ENCODE measurements around the gene ADD1. TPM values are rescaled to one million over a fixed set of nuclear protein-coding genes. Genes with fewer than 3 reads are reported as not detected.

ADD1 gene
- total and polyA plus RNA-seq, 2 donors (not counting 1 experiment from before 2014, with no cell fraction given): 302 to 383 TPM

GRCh38 chr4:2842687-2843262 lies 869 bp upstream of the ADD1 start:
- Histone ChIP-seq H3K27me3 (replicated peaks in 1 of 4; ENCODE audit: control extremely low read depth in 1 of 4, control insufficient read depth in 3 of 4, insufficient read depth in 4 of 4, low read length in 3 of 4) (no peaks in the 10 kb centered on the region), H3K4me2 (replicated peaks; ENCODE audit: low read depth, low read length, poor library complexity, severe bottlenecking) (peak overlapping the region; percentile 90), H3K9me3 (ENCODE audit: control extremely low read depth in 1 of 3, control insufficient read depth in 2 of 3, insufficient read depth in 1 of 3, low read length in 2 of 3) (peaks cover 0 to 4% (median 0%) of the 10 kb centered on the region in 3 donors), H3K9ac (ENCODE audit: low read length) (peak overlapping the region; percentile 82), H3K79me2 (ENCODE audit: control insufficient read depth, insufficient read depth, low read length) (peaks cover 84% of the 10 kb centered on the region), H4K20me1 (ENCODE audit: control insufficient read depth, insufficient read depth, low read length, poor library complexity, severe bottlenecking) (peaks cover 10% of the 10 kb centered on the region), H3K27ac (ENCODE audit: low read length in 2 of 2) (peak overlapping the region; percentile 63 to 79), H3K36me3 (replicated peaks in 1 of 2; ENCODE audit: control extremely low read depth in 1 of 2, control insufficient read depth in 1 of 2, extremely low read depth in 1 of 2, insufficient read depth in 2 of 2, low read length in 1 of 2) (no peaks in the 10 kb centered on the region), H3K4me3 (ENCODE audit: control extremely low read depth in 1 of 5, extremely low read depth in 1 of 5, insufficient read depth in 1 of 5, low read depth in 2 of 5, low read length in 4 of 5) (peak overlapping the region; percentile 23 to 92 (median 82)), H2AFZ (ENCODE audit: insufficient read depth, low read depth, low read length, poor library complexity, severe bottlenecking) (peak overlapping the region; percentile 80), H3K4me1 (ENCODE audit: control insufficient read depth in 2 of 2, insufficient read depth in 2 of 2, low read length in 2 of 2) (peaks cover 48 to 56% of the 10 kb centered on the region in 2 donors)
- ChIA-PET POLR2A (interaction anchor here (0.5 to 1.2 kb wide), 3 partner anchors 7 to 121 kb away, joined by 3 to 4 read pairs (median 3); no protein-coding TSS in a partner anchor), CTCF (interaction anchor here (0.9 kb wide), 1 partner anchor 308 kb away, joined by 3 read pairs; no protein-coding TSS in a partner anchor)
- DNase-seq (no peak), ATAC-seq (ENCODE audit: low read depth) (no peak)
- Mint-ChIP-seq H3K9me3 (ENCODE audit: insufficient read depth) (no peaks in the 10 kb centered on the region), H3K27me3 (no peaks in the 10 kb centered on the region), H3K4me3 (peak overlapping the region; percentile 92), H3K27ac (peak overlapping the region; percentile 97), H3K4me1 (peaks cover 62% of the 10 kb centered on the region)
- intact Hi-C loops (cut with micrococcal nuclease): loop anchor here (1.0 to 10.0 kb wide), 5 partner anchors 7 to 358 kb away; partner anchors contain the start of genes HTT and HTT-AS
- TF ChIP-seq CTCF (IDR thresholded peaks at IDR 0.05) (no peak), EZH2 (IDR thresholded peaks at IDR 0.05; ENCODE audit: borderline replicate concordance, insufficient read depth, low read depth, low read length, poor library complexity, severe bottlenecking) (no peak)
- WGBS (ENCODE audit: insufficient coverage): 21% methylated on average over 9 of the region's 10 CpGs
